H1 (cell line): ENCODE measurements around the gene MICU1. TPM values are rescaled to one million over a fixed set of nuclear protein-coding genes. Genes with fewer than 3 reads are reported as not detected.
A peak's percentile ranks its signal among the peaks of the same experiment; 100 is the strongest.

Experiments used
- CTCF ChIA-PET: fragments of 300-600 bp; sonication (Branson Sonifier 250); formaldehyde crosslinking; loops from one replicate; lab custom pipeline; 2021; ENCODE audit not compliant: partially characterized antibody; lab: Charles Lee
- POLR2A ChIA-PET: fragments of 300-600 bp; sonication (Branson Sonifier 250); formaldehyde crosslinking; loops from one replicate; lab custom pipeline; 2021; ENCODE audit warnings: inconsistent platforms; ENCODE audit not compliant: partially characterized antibody; lab: Charles Lee
- DNase-seq, 2 experiments: peaks; one replicate each; pipeline versions ENCODE4 v3.0.0 to v3.0.0-alpha.2; 2010 to 2022; ENCODE audit warnings: low spot score in 2 of 2, low read depth in 1 of 2, mixed read lengths in 1 of 2
- FAIRE-seq: peaks from 2 replicates; lab custom pipeline; 2011; peaks lifted over from hg19 to GRCh38; lab: Jason Lieb, UNC
- H2AFZ ChIP-seq: 2 replicates; pipeline ENCODE4 v1.8.1; 2012; ENCODE audit warnings: low read length, inconsistent platforms
- H2AK5ac ChIP-seq: 2 replicates; pipeline ENCODE4 v1.6.1; 2013; ENCODE audit warnings: low read depth, low read length
- H2BK120ac ChIP-seq: replicated peaks from 2 replicates; pipeline ENCODE3; 2013; ENCODE audit warnings: low read depth, low read length, inconsistent platforms
- H2BK12ac ChIP-seq: 2 replicates; pipeline ENCODE4 v1.6.1; 2013; ENCODE audit warnings: low read depth, low read length
- H2BK15ac ChIP-seq: 2 replicates; pipeline ENCODE4 v1.6.1; 2013; ENCODE audit warnings: low read length
- H2BK20ac ChIP-seq: 2 replicates; pipeline ENCODE4 v1.6.1; 2013; ENCODE audit warnings: low read length
- H2BK5ac ChIP-seq: 2 replicates; pipeline ENCODE4 v1.6.1; 2013; ENCODE audit warnings: low read depth, low read length
- H3K14ac ChIP-seq: 2 replicates; pipeline ENCODE4 v1.6.1; 2013; ENCODE audit warnings: inconsistent platforms; ENCODE audit not compliant: insufficient read length
- H3K18ac ChIP-seq: 2 replicates; pipeline ENCODE4 v1.6.1; 2013; ENCODE audit warnings: low read length; ENCODE audit errors: extremely low read depth
- H3K23ac ChIP-seq: 2 replicates; pipeline ENCODE4 v1.6.1; 2013; ENCODE audit warnings: inconsistent platforms; ENCODE audit not compliant: insufficient read length
- H3K23me2 ChIP-seq: 2 replicates; pipeline ENCODE4 v1.6.1; 2013; ENCODE audit warnings: low read depth, low read length
- H3K27ac ChIP-seq: 2 replicates; pipeline ENCODE4 v1.6.1; 2011; ENCODE audit warnings: low read depth, low read length, inconsistent platforms
- H3K27me3 ChIP-seq, 4 experiments: replicated peaks in 1 of 4; 1 replicate in 1 of 4; 2 replicates in 3 of 4; pipeline versions ENCODE4 v1.6.1 to v1.8.1; 2011 to 2013; ENCODE audit warnings: low read length in 3 of 4, mild to moderate bottlenecking in 3 of 4, inconsistent platforms in 2 of 4, mixed read lengths in 2 of 4, moderate library complexity in 1 of 4; ENCODE audit not compliant: control insufficient read depth in 3 of 4, insufficient read depth in 3 of 4; ENCODE audit errors: extremely low read depth in 1 of 4
- H3K36me3 ChIP-seq, 4 experiments: 2 replicates each; pipeline versions ENCODE4 v1.6.1 to v1.8.1; 2011 to 2013; ENCODE audit warnings: mild to moderate bottlenecking in 4 of 4, low read length in 3 of 4, moderate library complexity in 2 of 4, control low read depth in 1 of 4, inconsistent platforms in 1 of 4; ENCODE audit not compliant: insufficient read depth in 4 of 4, control insufficient read depth in 2 of 4
- H3K4ac ChIP-seq: replicated peaks from 2 replicates; pipeline ENCODE3; 2013; ENCODE audit warnings: low read length, low read depth, mixed read lengths, inconsistent platforms; ENCODE audit not compliant: insufficient read length
- H3K4me1 ChIP-seq, 4 experiments: replicated peaks in 1 of 4; 1 replicate in 1 of 4; 2 replicates in 3 of 4; pipeline versions ENCODE4 v1.6.1 to v1.8.1; 2011 to 2013; ENCODE audit warnings: low read length in 3 of 4, inconsistent platforms in 2 of 4, mixed read lengths in 1 of 4; ENCODE audit not compliant: insufficient read depth in 4 of 4, control insufficient read depth in 3 of 4
- H3K4me2 ChIP-seq, 2 experiments: 2 replicates each; pipeline versions ENCODE4 v1.6.1 to v1.8.1; 2011 to 2013; ENCODE audit warnings: low read depth in 2 of 2, low read length in 2 of 2, control low read depth in 1 of 2, inconsistent platforms in 1 of 2, mild to moderate bottlenecking in 1 of 2; ENCODE audit not compliant: insufficient read depth in 1 of 2
- H3K4me3 ChIP-seq, 4 experiments: fragments of 200-600, 300-600 bp in 1 of 4; sonication (generic), shearing (Covaris generic), sonication (Bioruptor Twin) in 1 of 4; 2 replicates each; pipeline versions ENCODE4 v1.5.1 to v1.8.1; 2011 to 2016; ENCODE audit warnings: low read length in 4 of 4, low read depth in 3 of 4, control low read depth in 2 of 4, inconsistent platforms in 2 of 4, mild to moderate bottlenecking in 2 of 4, mixed read lengths in 1 of 4, moderate library complexity in 1 of 4; ENCODE audit not compliant: insufficient read depth in 2 of 4; ENCODE audit errors: extremely low read depth in 1 of 4
- H3K56ac ChIP-seq: replicated peaks from 2 replicates; pipeline ENCODE3; 2013; ENCODE audit warnings: low read depth, mild to moderate bottlenecking, mixed read lengths, low read length, inconsistent platforms; ENCODE audit not compliant: insufficient read length
- H3K79me1 ChIP-seq: 2 replicates; pipeline ENCODE4 v1.6.1; 2013; ENCODE audit warnings: low read depth, low read length, control low read depth
- H3K79me2 ChIP-seq, 2 experiments: 2 replicates each; pipeline versions ENCODE4 v1.6.1 to v1.8.1; 2012 to 2013; ENCODE audit warnings: low read length in 2 of 2, mild to moderate bottlenecking in 2 of 2, inconsistent platforms in 1 of 2; ENCODE audit not compliant: insufficient read depth in 2 of 2, control insufficient read depth in 1 of 2
- H3K9ac ChIP-seq, 4 experiments: replicated peaks in 1 of 4; 1 replicate in 1 of 4; 2 replicates in 3 of 4; pipeline versions ENCODE4 v1.6.1 to v1.8.1; 2011 to 2013; ENCODE audit warnings: low read depth in 3 of 4, low read length in 3 of 4, control low read depth in 2 of 4, mild to moderate bottlenecking in 2 of 4, moderate library complexity in 2 of 4, inconsistent platforms in 1 of 4; ENCODE audit errors: extremely low read depth in 1 of 4
- H3K9me3 ChIP-seq, 2 experiments: 2 replicates each; pipeline versions ENCODE4 v1.6.1 to v1.8.1; 2012 to 2013; ENCODE audit warnings: mild to moderate bottlenecking in 2 of 2, moderate library complexity in 2 of 2, control low read depth in 1 of 2, inconsistent platforms in 1 of 2, low read depth in 1 of 2, low read length in 1 of 2, mixed read lengths in 1 of 2; ENCODE audit not compliant: insufficient read depth in 2 of 2
- H4K20me1 ChIP-seq, 2 experiments: replicated peaks in 1 of 2; 2 replicates each; pipeline versions ENCODE3 to v1.8.1; 2011 to 2013; ENCODE audit warnings: inconsistent platforms in 2 of 2, low read length in 2 of 2, mild to moderate bottlenecking in 1 of 2; ENCODE audit not compliant: insufficient read depth in 2 of 2, control insufficient read depth in 1 of 2
- H4K5ac ChIP-seq: 2 replicates; pipeline ENCODE4 v1.6.1; 2013; ENCODE audit warnings: low read length, low read depth, mixed read lengths, inconsistent platforms; ENCODE audit not compliant: insufficient read length
- H4K8ac ChIP-seq: 2 replicates; pipeline ENCODE4 v1.8.0; 2013; ENCODE audit warnings: mild to moderate bottlenecking, moderate library complexity, low read length, inconsistent platforms; ENCODE audit not compliant: insufficient read depth; ENCODE audit errors: extremely low read depth
- H4K91ac ChIP-seq: replicated peaks from 2 replicates; pipeline ENCODE3; 2013; ENCODE audit warnings: low read length, mixed read lengths, inconsistent platforms; ENCODE audit not compliant: insufficient read length
- BACH1 ChIP-seq: IDR thresholded peaks from 2 replicates; pipeline ENCODE4 v1.6.1; 2012; ENCODE audit warnings: low read length, improper control_type of control experiment
- GTF2F1 ChIP-seq: IDR thresholded peaks from 2 replicates; pipeline ENCODE4 v1.6.1; 2012; ENCODE audit warnings: low read depth, low read length, improper control_type of control experiment, borderline replicate concordance
- POLR2AphosphoS5 ChIP-seq: IDR thresholded peaks from 2 replicates; pipeline ENCODE4 v1.6.1; 2011; ENCODE audit warnings: low read depth, low read length
- WGBS, 2 experiments: shearing (Covaris generic) in 1 of 2; methylation state at CpG; one replicate each; pipeline versions ENCODE4 v1.1.6 to v1.1.7; 2013 to 2015; ENCODE audit warnings: low lambda C conversion rate in 2 of 2, mixed read lengths in 2 of 2, inconsistent platforms in 1 of 2, low coverage in 1 of 2, missing lambda C conversion rate in 1 of 2; ENCODE audit not compliant: insufficient replicate concordance in 2 of 2, insufficient coverage in 1 of 2, insufficient read length in 1 of 2; ENCODE audit errors: extremely low coverage in 1 of 2, missing lambda C conversion rate in 1 of 2; 5-methylcytosine and 5-hydroxymethylcytosine counted together
- polyA plus RNA-seq, 7 experiments: library from polyadenylated mRNA; depleted of rRNA in 3 of 7; stranded (reverse) in 5 of 7; unstranded in 2 of 7; fragments of >200 nt in 5 of 7; fragments of 200-250 nt in 2 of 7; gene quantifications; 1 replicate in 5 of 7; 2 replicates in 1 of 7; 4 replicates in 1 of 7; pipeline versions ENCODE4 v1.2.1 to v1.2.3, GENCODE V29; 2011 to 2013; ENCODE audit warnings: missing spikeins in 2 of 7, mixed read lengths in 2 of 7
- total RNA-seq: library from RNA; stranded (reverse); fragmentation: NEBNext Ultra II Directional; extraction: Animal tissue kit (Norgen Biotek cat#: 25700); gene quantifications from 2 replicates; pipeline ENCODE4 v1.2.1, GENCODE V29; 2021

The MICU1 gene
- total and polyA plus RNA-seq, 2 of the 8 experiments (the other 6 are each of a cell fraction or from before 2014, with no cell fraction given) = 18.0 to 36.7 TPM

- H3K27ac ChIP-seq = no peak overlapping the region
- CTCF ChIA-PET = interaction anchor here (0.6 to 3.3 kb wide), 6 partner anchors 10 to 543 kb away, joined by 3 to 22 read pairs (median 3); no protein-coding TSS in a partner anchor
- no peak overlapping the region for H2BK15ac ChIP-seq
- H3K36me3 ChIP-seq = peaks cover 0 to 14% (median 0%) of the 10 kb centered on the region in 4 experiments; a peak in 2 of 8 replicates
- H3K79me1 ChIP-seq = peaks cover 24% of the 10 kb centered on the region
- no peaks in the 10 kb centered on the region for H3K9me3 ChIP-seq
- H4K91ac ChIP-seq = no peak overlapping the region
- no peak overlapping the region for H3K4ac ChIP-seq
- no peak overlapping the region for H2AK5ac ChIP-seq
- no peak overlapping the region for H4K8ac ChIP-seq
- DNase-seq (no peak), FAIRE-seq (no peak)
- peaks cover 5 to 7% (median 6%) of the 10 kb centered on the region in 4 experiments; a peak in 6 of 7 replicates for H3K4me1 ChIP-seq
- H2BK5ac ChIP-seq = no peak overlapping the region
- no peak overlapping the region; a peak in 1 of 4 replicates for H3K4me2 ChIP-seq
- H2BK120ac ChIP-seq = no peak overlapping the region
- H3K27me3 ChIP-seq = no peaks in the 10 kb centered on the region
- no peak overlapping the region for H2BK12ac ChIP-seq
- POLR2A ChIA-PET = interaction anchor here (0.6 to 5.4 kb wide), 3 partner anchors 9 to 93 kb away, joined by 3 to 64 read pairs (median 3); no protein-coding TSS in a partner anchor
- peaks cover 7% of the 10 kb centered on the region; the same call in 1 of the 2 replicates for H3K23me2 ChIP-seq
- H3K14ac ChIP-seq = no peak overlapping the region
- TF ChIP-seq BACH1 (no peak), POLR2AphosphoS5 (peak; percentile 23; the same call in 1 of the 2 replicates), GTF2F1 (no peak)
- no peak overlapping the region for H3K18ac ChIP-seq
- no peak overlapping the region for H3K23ac ChIP-seq
- no peak overlapping the region for H3K56ac ChIP-seq
- no peak overlapping the region for H4K5ac ChIP-seq
- no peak overlapping the region for H2AFZ ChIP-seq
- peaks cover 0 to 4% of the 10 kb centered on the region in 2 experiments for H4K20me1 ChIP-seq
- H3K79me2 ChIP-seq = peaks cover 8 to 41% of the 10 kb centered on the region in 2 experiments; a peak in 3 of 4 replicates
- 94% methylated on average over 6 of the region's 6 CpGs; no CpG with 5 or more reads in 1 of the 2 experiments for WGBS, 2 experiments
- H2BK20ac ChIP-seq = no peak overlapping the region
- no peak overlapping the region for H3K9ac ChIP-seq
- H3K4me3 ChIP-seq = no peak overlapping the region
Observed at GRCh38 chr10:72351479-72351878, 274.4 kb downstream of the MICU1 start.
